BLaER1 treated with 17β-estradiol and CSF1 and Interleukin-3, amounts not matched to agents 10 nM and 100 nM (cell line): ENCODE results near the gene NECAB3.
A peak's percentile ranks its signal among the peaks of the same experiment; 100 is the strongest.

Source experiments
- H3K27ac ChIP-seq, 11 experiments: shearing (Covaris generic); formaldehyde crosslinking; 2 replicates each; pipeline ENCODE4 v1.8.1; 2022
- H3K27me3 ChIP-seq, 11 experiments: shearing (Covaris generic); formaldehyde crosslinking; 2 replicates each; pipeline ENCODE4 v1.8.1; 2022
- H3K36me3 ChIP-seq, 11 experiments: shearing (Covaris generic); formaldehyde crosslinking; 2 replicates each; pipeline ENCODE4 v1.8.1; 2022
- H3K4me1 ChIP-seq, 10 experiments: shearing (Covaris generic); formaldehyde crosslinking; 2 replicates each; pipeline ENCODE4 v1.8.1; 2022
- H3K4me2 ChIP-seq, 11 experiments: shearing (Covaris generic); formaldehyde crosslinking; 2 replicates each; pipeline ENCODE4 v1.8.1; 2022
- H3K4me3 ChIP-seq, 10 experiments: shearing (Covaris generic); formaldehyde crosslinking; 2 replicates each; pipeline ENCODE4 v1.8.1; 2022
- H3K9ac ChIP-seq, 11 experiments: shearing (Covaris generic); formaldehyde crosslinking; 2 replicates each; pipeline ENCODE4 v1.8.1; 2022
- H3K9me3 ChIP-seq, 11 experiments: shearing (Covaris generic); formaldehyde crosslinking; replicated peaks in 1 of 11; 2 replicates each; pipeline ENCODE4 v1.8.1; 2022
- H4K20me1 ChIP-seq, 11 experiments: shearing (Covaris generic); formaldehyde crosslinking; 2 replicates each; pipeline ENCODE4 v1.8.1; 2022
- Cebpa-rat ChIP-seq, 11 experiments: shearing (Covaris generic); IDR thresholded peaks; 2 replicates each; pipeline ENCODE4 v1.8.1; 2022

Gene NECAB3

DNA sequence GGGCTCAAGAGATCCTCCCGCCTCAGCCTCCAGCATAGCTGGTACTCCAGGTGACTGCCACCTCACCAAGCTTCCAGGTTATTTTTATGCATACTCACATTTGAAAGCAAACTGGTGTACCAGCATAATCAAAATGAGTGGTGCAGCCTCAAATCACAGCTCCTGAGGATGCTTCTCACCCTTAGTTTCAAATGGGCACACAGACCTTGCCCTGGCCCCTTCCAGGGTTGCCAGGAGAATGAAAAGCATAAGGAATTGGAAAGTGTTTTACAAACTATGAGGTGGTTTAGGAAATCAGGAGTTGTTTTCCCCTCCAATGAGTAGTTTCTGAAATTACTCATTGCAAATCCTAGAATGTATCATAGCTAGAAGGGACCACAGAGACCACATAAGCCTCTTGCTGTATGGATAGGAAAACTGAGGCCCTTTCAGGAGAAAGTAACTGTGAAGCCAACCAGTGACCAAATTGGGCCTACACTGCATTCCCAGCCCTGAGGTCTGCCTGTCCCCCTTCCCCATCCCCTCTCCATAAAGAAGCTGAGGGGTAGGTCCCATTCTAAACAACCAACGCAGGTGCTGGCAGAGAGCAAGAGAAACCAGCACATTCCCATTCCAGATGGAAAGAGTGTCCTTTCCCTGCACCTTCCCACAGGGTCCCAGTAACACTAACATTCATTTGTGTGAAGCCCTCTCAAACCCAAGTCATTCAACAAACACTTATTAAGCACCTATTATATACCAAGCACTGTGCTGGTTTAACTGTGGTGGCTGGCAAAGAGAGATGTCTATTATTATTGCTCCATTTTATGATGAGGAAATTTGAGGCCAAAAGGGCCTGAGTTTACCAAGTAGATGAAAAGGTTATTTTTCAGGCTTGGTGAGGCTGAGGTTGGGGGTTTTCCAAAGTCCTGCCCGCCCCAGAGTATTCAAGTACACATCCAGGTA, 14.0 kb upstream of the NECAB3 start:
- Histone ChIP-seq H3K4me1 (peaks cover 61 to 93% (median 90%) of the 10 kb centered on the region in 10 experiments), H3K36me3 (peaks cover 0 to 13% (median 5%) of the 10 kb centered on the region in 11 experiments; a peak in 6 of 22 replicates), H3K27me3 (no peaks in the 10 kb centered on the region), H3K9me3 (no peaks in the 10 kb centered on the region), H3K9ac (peak overlapping the region in 9 of 11 experiments; percentile 34 to 96 (median 59); a peak in 16 of 22 replicates), H3K4me3 (no peak overlapping the region), H3K4me2 (peak overlapping the region; percentile 82 to 96 (median 87); a peak in 21 of 22 replicates), H3K27ac (peak overlapping the region in 9 of 11 experiments; percentile 65 to 96 (median 85); a peak in 18 of 22 replicates), H4K20me1 (peaks cover 0 to 24% (median 20%) of the 10 kb centered on the region in 11 experiments; a peak in 15 of 22 replicates)
- TF ChIP-seq Cebpa-rat (IDR thresholded peaks at IDR 0.05) = no peak

- peak overlapping the region in 4 of 10 experiments; percentile 80 to 88 (median 84); a peak in 1 of 20 replicates for H3K4me3 ChIP-seq
- peaks cover 0 to 32% (median 29%) of the 10 kb centered on the region in 11 experiments; a peak in 15 of 22 replicates for H4K20me1 ChIP-seq
- peak overlapping the region; percentile 12 to 96 (median 85); a peak in 20 of 22 replicates for H3K27ac ChIP-seq
- peak overlapping the region; percentile 82 to 96 (median 87) for H3K4me2 ChIP-seq
- peaks cover 58 to 93% (median 90%) of the 10 kb centered on the region in 10 experiments for H3K4me1 ChIP-seq
- TF ChIP-seq Cebpa-rat (IDR thresholded peaks at IDR 0.05) = no peak
- H3K9ac ChIP-seq = peak overlapping the region in 10 of 11 experiments; percentile 44 to 96 (median 58); a peak in 19 of 22 replicates
- H3K27me3 ChIP-seq = no peaks in the 10 kb centered on the region
- H3K36me3 ChIP-seq = peaks cover 0 to 20% (median 9%) of the 10 kb centered on the region in 11 experiments; a peak in 7 of 22 replicates
- H3K9me3 ChIP-seq = no peaks in the 10 kb centered on the region
Observed at GRCh38 chr20:33687370-33687915, 13.2 kb upstream of the NECAB3 start.

DNA sequence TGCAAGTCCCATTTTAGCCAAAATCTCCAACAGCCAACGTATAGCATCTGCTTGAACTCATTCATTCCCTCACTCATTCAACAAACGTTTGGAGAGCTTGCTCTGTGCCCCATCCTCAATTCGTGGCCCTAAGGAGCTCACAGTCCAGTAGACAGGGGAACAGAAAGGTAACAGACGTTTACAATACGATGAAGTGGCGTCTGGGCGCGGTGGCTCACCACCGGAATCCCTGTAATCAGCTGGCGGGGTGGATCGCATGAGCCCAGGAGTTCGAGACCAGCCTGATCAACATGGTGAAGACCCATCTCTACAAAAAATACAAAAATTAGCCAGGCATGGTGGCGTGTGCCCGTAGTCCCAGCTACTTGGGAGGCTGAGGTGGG, 12.7 kb upstream of the NECAB3 start:
- peaks cover 55 to 93% (median 90%) of the 10 kb centered on the region in 10 experiments for H3K4me1 ChIP-seq
- peak overlapping the region in 10 of 11 experiments; percentile 44 to 96 (median 58); a peak in 19 of 22 replicates for H3K9ac ChIP-seq
- H3K4me2 ChIP-seq = peak overlapping the region; percentile 82 to 96 (median 87)
- peaks cover 0 to 25% (median 9%) of the 10 kb centered on the region in 11 experiments; a peak in 7 of 22 replicates for H3K36me3 ChIP-seq
- H4K20me1 ChIP-seq = peaks cover 0 to 37% (median 33%) of the 10 kb centered on the region in 11 experiments; a peak in 16 of 22 replicates
- peak overlapping the region in 8 of 10 experiments; percentile 35 to 88 (median 80); a peak in 13 of 20 replicates for H3K4me3 ChIP-seq
- no peaks in the 10 kb centered on the region for H3K27me3 ChIP-seq
- H3K9me3 ChIP-seq = no peaks in the 10 kb centered on the region
- TF ChIP-seq Cebpa-rat (IDR thresholded peaks at IDR 0.05) = no peak
- peak overlapping the region; percentile 12 to 96 (median 85); a peak in 21 of 22 replicates for H3K27ac ChIP-seq

GRCh38 chr20:33686100-33686983, 12.1 kb upstream of the NECAB3 start, which contains the start of gene E2F1:
Gene E2F1 (minus strand): TSS chr20:33686385. CDS start chr20:33686264, 121 bp downstream.
- Histone ChIP-seq H3K9me3 (no peaks in the 10 kb centered on the region), H3K27ac (peak within 1 kb of the TSS; percentile 12 to 96 (median 95); a peak in 21 of 22 replicates), H3K36me3 (peaks cover 0 to 27% (median 9%) of the 10 kb centered on the region in 11 experiments; a peak in 7 of 22 replicates), H3K4me3 (peak within 1 kb of the TSS; percentile 71 to 88 (median 82)), H4K20me1 (peaks cover 0 to 43% (median 38%) of the 10 kb centered on the region in 11 experiments; a peak in 18 of 22 replicates), H3K4me1 (peaks cover 54 to 91% (median 88%) of the 10 kb centered on the region in 10 experiments), H3K27me3 (no peaks in the 10 kb centered on the region), H3K4me2 (peak within 1 kb of the TSS; percentile 84 to 98 (median 93)), H3K9ac (peak within 1 kb of the TSS; percentile 72 to 98 (median 95); a peak in 21 of 22 replicates)
- TF ChIP-seq Cebpa-rat (IDR thresholded peaks at IDR 0.05) = no peak

DNA sequence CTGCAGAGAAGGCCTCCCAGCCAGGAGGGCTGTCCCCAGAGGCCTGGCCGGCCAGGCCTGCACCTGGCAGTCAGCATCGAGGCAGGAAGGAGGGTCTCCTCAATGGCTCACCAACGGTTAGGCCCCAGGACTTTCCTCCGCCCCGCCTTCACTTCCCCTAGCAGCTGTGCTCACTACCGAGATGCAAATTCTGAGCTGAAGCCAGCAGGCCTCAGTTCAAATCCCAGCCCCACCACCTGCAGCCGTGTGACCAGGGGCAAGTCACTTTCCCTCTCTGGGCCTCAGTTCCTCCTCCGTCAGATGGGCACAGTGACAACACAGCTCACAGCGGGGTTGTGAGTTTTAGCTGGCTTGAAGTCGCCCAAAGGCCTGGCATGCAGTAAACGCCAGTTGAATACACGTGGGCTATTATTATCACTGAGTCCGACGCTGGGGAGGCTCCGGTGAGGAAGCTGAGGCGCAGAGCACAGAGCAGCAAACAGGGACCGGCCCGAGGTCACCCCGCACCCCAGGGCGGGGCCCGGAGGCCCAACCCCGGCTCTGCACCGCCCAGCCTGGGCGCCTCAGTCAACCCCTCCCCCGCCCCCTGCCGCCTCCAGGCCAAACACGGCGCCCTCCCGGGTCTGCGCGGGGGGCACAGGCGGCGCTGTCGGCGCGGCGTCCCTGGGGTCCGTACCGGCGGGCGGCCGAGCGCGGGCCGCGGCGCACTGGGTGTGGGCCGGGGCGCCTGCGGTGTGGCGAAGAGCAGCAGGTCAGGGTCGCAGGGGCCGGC, 11.3 kb upstream of the NECAB3 start:
- Histone ChIP-seq H3K9ac (peak overlapping the region; percentile 72 to 98 (median 95); a peak in 21 of 22 replicates), H3K4me1 (peaks cover 46 to 90% (median 88%) of the 10 kb centered on the region in 10 experiments), H3K9me3 (no peaks in the 10 kb centered on the region), H3K27me3 (no peaks in the 10 kb centered on the region), H3K27ac (peak overlapping the region in 10 of 11 experiments; percentile 46 to 96 (median 95); a peak in 20 of 22 replicates), H3K4me3 (peak overlapping the region; percentile 71 to 88 (median 82)), H4K20me1 (peaks cover 0 to 52% (median 47%) of the 10 kb centered on the region in 11 experiments; a peak in 18 of 22 replicates), H3K4me2 (peak overlapping the region; percentile 76 to 98 (median 93)), H3K36me3 (peaks cover 0 to 35% (median 11%) of the 10 kb centered on the region in 11 experiments; a peak in 9 of 22 replicates)
- no peak for TF ChIP-seq Cebpa-rat (IDR thresholded peaks at IDR 0.05)

DNA sequence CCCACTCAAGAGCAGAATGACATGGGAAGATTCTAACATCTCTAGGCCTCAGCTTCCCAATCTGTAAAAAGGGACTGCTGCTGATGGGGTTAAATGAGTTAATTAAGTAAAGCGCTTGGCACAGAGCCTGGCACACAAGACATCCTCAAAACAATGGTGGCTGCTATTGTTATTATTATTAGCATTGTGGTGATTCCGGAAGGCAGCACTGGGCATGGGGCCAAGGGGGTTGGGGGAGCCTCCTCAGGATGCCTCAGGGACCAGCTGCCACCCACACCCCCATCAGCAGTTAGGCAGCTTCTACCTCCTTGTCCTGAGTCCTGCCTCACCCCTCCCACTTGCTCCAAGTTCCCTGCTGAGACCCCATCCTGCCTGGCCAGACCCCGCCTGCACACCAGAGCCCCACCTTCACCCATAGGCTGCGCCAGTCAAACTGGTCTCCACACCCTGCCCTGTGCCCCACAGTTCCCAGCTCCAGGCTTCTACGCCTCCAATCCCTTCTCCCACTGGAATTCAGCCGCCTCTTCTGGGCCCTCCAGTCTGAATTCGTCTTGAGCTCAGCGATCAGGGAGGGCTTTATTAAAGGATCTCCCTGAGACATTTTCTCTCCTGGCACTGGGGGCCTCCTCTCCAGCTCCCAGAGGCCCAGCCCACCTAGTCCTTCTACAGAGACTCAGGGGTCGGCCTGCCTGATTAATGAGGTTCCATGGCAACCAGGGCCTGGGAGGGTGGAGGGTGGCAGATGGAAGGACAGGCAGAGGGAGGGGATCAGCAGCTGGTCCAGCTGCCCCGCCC, 10.5 kb upstream of the NECAB3 start:
- peaks cover 38 to 92% (median 89%) of the 10 kb centered on the region in 10 experiments for H3K4me1 ChIP-seq
- peak overlapping the region in 10 of 11 experiments; percentile 46 to 96 (median 95); a peak in 18 of 22 replicates for H3K27ac ChIP-seq

More for the DNA sequence above, 10.5 kb upstream of the NECAB3 start:
- Histone ChIP-seq H3K27me3 (no peaks in the 10 kb centered on the region), H3K4me3 (peak overlapping the region; percentile 71 to 88 (median 82)), H3K36me3 (peaks cover 0 to 43% (median 19%) of the 10 kb centered on the region in 11 experiments; a peak in 16 of 22 replicates), H3K9ac (peak overlapping the region; percentile 72 to 98 (median 95); a peak in 21 of 22 replicates), H3K4me2 (peak overlapping the region; percentile 76 to 98 (median 93)), H4K20me1 (peaks cover 0 to 60% (median 55%) of the 10 kb centered on the region in 11 experiments; a peak in 18 of 22 replicates), H3K9me3 (no peaks in the 10 kb centered on the region)
- no peak for TF ChIP-seq Cebpa-rat (IDR thresholded peaks at IDR 0.05)
